D721Med (cell line): Measurements from ENCODE around the gene ABLIM1.

ENCODE experiments used
- DNase-seq: peaks from one replicate; pipeline ENCODE4 v3.0.0; 2011; ENCODE audit warnings: low spot score; ENCODE audit not compliant: insufficient read length
- FAIRE-seq: peaks from 2 replicates; lab custom pipeline; 2011; peaks lifted over from hg19 to GRCh38; lab: Jason Lieb, UNC
- TF ChIP-seq, protein P1 (sequence below): IDR thresholded peaks from 2 replicates; pipeline ENCODE4 v1.5.1; 2012; ENCODE audit warnings: mild to moderate bottlenecking, control low read depth; ENCODE audit not compliant: insufficient read depth; ENCODE audit errors: missing control alignments

The ABLIM1 gene

GRCh38 chr10:114681542-114681941 lies 23.5 kb upstream of the ABLIM1 start:
- no peak for FAIRE-seq
- DNase-seq: no peak
- TF ChIP-seq, protein P1, sequence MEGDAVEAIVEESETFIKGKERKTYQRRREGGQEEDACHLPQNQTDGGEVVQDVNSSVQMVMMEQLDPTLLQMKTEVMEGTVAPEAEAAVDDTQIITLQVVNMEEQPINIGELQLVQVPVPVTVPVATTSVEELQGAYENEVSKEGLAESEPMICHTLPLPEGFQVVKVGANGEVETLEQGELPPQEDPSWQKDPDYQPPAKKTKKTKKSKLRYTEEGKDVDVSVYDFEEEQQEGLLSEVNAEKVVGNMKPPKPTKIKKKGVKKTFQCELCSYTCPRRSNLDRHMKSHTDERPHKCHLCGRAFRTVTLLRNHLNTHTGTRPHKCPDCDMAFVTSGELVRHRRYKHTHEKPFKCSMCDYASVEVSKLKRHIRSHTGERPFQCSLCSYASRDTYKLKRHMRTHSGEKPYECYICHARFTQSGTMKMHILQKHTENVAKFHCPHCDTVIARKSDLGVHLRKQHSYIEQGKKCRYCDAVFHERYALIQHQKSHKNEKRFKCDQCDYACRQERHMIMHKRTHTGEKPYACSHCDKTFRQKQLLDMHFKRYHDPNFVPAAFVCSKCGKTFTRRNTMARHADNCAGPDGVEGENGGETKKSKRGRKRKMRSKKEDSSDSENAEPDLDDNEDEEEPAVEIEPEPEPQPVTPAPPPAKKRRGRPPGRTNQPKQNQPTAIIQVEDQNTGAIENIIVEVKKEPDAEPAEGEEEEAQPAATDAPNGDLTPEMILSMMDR: no peak

- DNase-seq: no peak
- no peak for FAIRE-seq
- TF ChIP-seq, protein P1: no peak
These were observed 22.6 kb upstream of the ABLIM1 start for GRCh38 chr10:114680543-114681117.

GRCh38 chr10:114679552-114679951 lies 21.5 kb upstream of the ABLIM1 start:
- DNase-seq (no peak), FAIRE-seq (no peak)
- TF ChIP-seq, protein P1: no peak

- TF ChIP-seq, protein P1: no peak
- no peak for DNase-seq
- no peak for FAIRE-seq
These were observed 20.7 kb upstream of the ABLIM1 start for GRCh38 chr10:114678820-114679219.

GRCh38 chr10:114678336-114678735 lies 20.3 kb upstream of the ABLIM1 start:
- FAIRE-seq: no peak
- TF ChIP-seq, protein P1: no peak
- no peak for DNase-seq

- TF ChIP-seq, protein P1: no peak
- no peak for FAIRE-seq
- DNase-seq: no peak
These were observed 16.3 kb upstream of the ABLIM1 start for GRCh38 chr10:114674346-114674745.

GRCh38 chr10:114669648-114670047 lies 11.6 kb upstream of the ABLIM1 start:
- FAIRE-seq (no peak), DNase-seq (no peak)
- TF ChIP-seq, protein P1: no peak
